HG02970 (cell line): Measurements from ENCODE around the gene PTPN21.

Source experiments
- ATAC-seq: cut with Tn5 transposase; IDR thresholded peaks from one replicate; pipeline ENCODE4 v1.9.1; 2021; ENCODE audit warnings: mild to moderate bottlenecking, moderate library complexity, moderate number of reproducible peaks; ENCODE audit not compliant: unreplicated experiment, low FRiP score

The PTPN21 gene

DNA sequence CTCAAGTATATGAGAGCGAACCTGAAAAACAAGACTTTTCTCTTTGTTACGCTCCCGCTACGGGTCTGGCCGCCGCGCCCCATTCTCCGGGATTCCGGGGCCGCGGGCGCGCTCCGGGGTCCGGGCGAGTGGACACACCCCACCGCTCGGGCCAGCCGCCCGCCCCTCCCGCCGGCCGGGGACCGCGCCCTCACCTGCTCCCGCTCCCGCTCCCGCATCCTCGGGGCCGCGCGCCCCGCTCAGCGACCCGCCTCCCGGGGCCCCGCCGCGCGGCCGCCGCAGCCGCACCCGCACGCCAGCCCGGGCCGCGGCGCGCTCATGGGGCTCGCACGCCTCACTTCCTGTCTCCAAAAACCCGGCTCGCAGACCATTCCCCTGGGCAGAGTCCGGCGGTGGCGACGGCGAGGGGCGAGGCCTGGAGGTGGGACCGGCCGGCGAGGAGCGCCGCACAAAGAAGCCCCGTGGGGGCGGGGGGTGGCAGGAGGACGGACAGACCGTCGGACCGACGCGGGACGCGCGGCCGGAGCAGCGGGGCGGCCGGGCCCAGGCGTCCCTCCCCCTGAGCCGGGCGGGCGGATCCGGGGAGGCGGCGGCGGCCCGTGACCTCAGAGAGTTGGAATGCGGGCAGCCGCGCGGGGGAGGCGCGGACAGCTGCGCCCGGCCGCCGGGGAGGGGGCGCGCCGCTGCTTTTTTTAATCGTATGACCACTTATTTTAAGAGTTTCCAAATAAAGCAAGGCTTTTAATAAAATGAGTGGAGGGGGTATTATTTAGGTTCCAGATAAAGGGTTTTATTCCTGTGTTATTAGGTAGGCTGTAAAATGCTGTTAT lies at the start of gene PTPN21:
TSS of gene PTPN21 (minus strand) at position 551 of the 830 bp plus-strand sequence. CDS start 4,590 bp downstream, outside the sequence.
- ATAC-seq: no peak

DNA sequence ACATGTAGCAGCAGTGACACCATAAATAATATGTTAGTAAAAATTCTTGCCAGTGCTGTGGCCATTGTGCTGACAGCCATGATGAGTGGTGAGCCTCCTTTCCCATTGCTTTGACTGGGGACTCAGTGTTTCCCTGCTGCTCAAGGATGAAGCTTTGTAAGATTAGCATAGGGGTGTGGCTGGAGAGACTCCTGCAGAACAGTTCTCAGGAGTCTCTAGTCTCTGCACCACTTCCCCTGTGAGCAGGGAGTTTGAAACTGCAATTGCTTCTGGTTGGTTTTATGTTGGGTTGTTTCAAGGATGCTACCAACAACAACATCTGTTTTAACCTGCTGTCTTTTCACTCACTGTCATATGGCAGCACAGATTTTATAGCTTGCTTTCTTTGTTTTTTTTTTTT lies 49.4 kb upstream of the PTPN21 start:
- no peak for ATAC-seq

DNA sequence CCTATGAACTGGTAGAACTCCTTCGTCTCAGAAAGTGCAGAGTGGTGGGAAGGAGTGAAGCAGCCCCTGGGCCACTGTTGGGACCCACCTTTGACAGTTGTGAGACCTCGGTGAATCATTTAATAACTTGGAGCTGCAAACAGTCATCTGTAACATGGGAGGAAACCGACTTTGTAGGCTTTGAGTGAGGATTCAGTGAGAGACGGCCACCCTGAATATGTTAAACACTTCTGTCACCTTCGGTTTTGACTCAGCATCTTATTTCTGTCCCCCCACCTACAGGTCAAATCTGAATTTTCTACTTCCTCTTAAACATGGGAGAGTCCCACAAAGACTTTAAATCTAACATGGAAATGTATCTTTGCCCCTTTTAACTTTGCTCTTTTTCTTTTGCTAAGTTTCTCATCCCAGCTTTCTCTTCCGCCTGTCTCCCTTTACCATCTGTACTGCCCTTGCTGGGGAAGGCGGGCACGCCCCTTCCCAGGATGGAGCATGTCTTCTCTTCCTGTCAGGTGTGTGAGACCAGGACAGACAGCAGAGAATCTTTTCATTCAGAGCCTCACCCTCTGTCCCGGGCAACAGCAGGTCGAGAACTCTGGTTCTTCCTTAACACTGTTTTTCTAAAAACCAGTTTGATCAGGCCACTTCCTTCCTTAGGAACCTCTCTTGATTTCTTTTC lies 45.1 kb upstream of the PTPN21 start:
- peak; percentile 92 for ATAC-seq

- ATAC-seq: no peak
Observed at GRCh38 chr14:88599326-88599725, 44.5 kb upstream of the PTPN21 start.

- ATAC-seq: no peak
Observed at GRCh38 chr14:88598097-88598675, 43.4 kb upstream of the PTPN21 start.

DNA sequence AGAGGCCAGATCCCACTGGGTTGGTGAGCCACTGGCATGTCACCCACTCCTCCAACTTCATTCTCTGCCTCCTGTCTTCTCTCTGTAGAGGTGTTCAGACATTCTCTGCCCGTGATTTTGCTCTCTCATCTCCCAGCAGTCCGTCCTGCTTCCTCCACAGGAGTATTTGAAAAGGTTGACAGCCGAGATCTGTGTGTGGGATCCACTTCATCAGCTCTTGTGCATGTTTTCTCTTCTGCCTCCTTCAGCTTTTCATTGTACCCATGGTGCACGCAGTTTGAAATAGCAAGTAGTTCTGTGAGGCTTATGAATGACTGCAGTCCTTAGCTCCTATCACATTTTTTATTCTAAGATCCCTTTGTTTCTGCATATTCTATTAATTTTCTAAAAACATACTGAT lies 42.8 kb upstream of the PTPN21 start:
- no peak for ATAC-seq

- ATAC-seq: no peak
Observed at GRCh38 chr14:88597038-88597437, 42.2 kb upstream of the PTPN21 start.

DNA sequence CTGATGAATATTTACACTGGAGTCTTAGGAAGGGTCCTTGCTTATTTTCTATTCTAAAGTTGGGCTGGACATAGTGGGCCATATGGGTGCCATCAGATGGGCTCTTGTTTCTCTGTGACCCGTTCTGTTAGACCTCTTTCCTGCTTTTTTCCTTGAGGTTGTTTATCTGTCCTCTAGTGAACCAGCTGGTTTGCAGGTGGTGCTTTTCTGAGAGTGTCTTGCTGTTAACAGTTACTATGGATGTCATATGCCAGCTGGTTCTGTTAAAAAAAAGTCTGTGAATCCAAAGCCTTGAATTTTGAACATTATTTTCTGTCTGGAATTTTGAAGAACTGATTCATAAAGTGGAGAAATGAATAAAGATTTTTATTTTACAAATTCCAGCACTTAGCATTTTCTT lies 37.2 kb upstream of the PTPN21 start:
- no peak for ATAC-seq

GRCh38 chr14:88590173-88590572 lies 35.4 kb upstream of the PTPN21 start:
- no peak for ATAC-seq

- no peak for ATAC-seq
Observed at GRCh38 chr14:88588081-88588480, 33.3 kb upstream of the PTPN21 start.

- ATAC-seq: no peak
Observed at GRCh38 chr14:88584451-88584850, 29.6 kb upstream of the PTPN21 start.

- no peak for ATAC-seq
Observed at GRCh38 chr14:88576222-88576621, 21.4 kb upstream of the PTPN21 start.

GRCh38 chr14:88572117-88572516 lies 17.3 kb upstream of the PTPN21 start:
- ATAC-seq: no peak

GRCh38 chr14:88568196-88568595 lies 13.4 kb upstream of the PTPN21 start:
- no peak for ATAC-seq

DNA sequence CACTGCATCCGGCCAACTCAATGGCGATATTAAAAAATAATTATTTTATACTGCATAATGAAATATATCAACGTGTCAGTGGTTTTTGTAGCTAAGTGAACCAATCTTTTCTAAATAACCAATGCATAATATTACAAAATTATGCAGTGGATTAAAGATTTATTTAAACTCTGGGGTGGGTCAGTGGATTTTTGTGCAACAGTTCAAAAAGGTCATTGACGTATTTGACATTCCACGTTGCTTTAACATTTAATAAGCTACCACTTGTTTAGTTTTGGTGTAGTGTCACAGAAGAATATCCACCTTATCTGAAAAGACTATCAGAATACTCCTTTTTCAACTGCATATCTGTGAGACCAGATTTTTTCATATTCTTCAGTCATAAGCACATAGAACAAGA lies 10.6 kb upstream of the PTPN21 start:
- ATAC-seq: no peak

- no peak for ATAC-seq
Observed at GRCh38 chr14:88563845-88564244, 9.0 kb upstream of the PTPN21 start.

GRCh38 chr14:88562831-88563686 lies 8.3 kb upstream of the PTPN21 start, which contains the start of gene ZC3H14:
TSS of gene ZC3H14 (plus strand) at chr14:88563037. CDS start at chr14:88563134, 97 bp downstream.
- ATAC-seq: peak; percentile 98

GRCh38 chr14:88562532-88562830 lies 7.7 kb upstream of the PTPN21 start:
- ATAC-seq: no peak

GRCh38 chr14:88559852-88560251 lies 5.0 kb upstream of the PTPN21 start:
- no peak for ATAC-seq

- no peak for ATAC-seq
Observed at GRCh38 chr14:88556581-88556980, 1.8 kb upstream of the PTPN21 start.
